ENCODE data around the gene IQCF2.

The IQCF2 gene

GRCh38 chr3:51819151-51819550 lies 42.3 kb upstream of the IQCF2 start:
- ChIA-PET POLR2A (no interaction called here), CTCF (interaction anchor here (1.2 to 1.5 kb wide), 5 partner anchors 9 to 48 kb away, joined by 3 to 4 read pairs (median 3); no protein-coding TSS in a partner anchor)
- no peak for DNase-seq (ENCODE audit: extremely low spot score)
- no peak for TF ChIP-seq CTCF (IDR thresholded peaks at IDR 0.05; ENCODE audit: control extremely low read depth, extremely low read depth, low read depth, missing control alignments)

- peak; percentile 28 for DNase-seq (ENCODE audit: extremely low spot score)
- TF ChIP-seq CTCF (IDR thresholded peaks at IDR 0.05; ENCODE audit: control extremely low read depth, extremely low read depth, low read depth, missing control alignments) = peak; percentile 12
- ChIA-PET CTCF (interaction anchor here (0.9 to 1.5 kb wide), 9 partner anchors 8 to 47 kb away, joined by 3 to 4 read pairs (median 3); no protein-coding TSS in a partner anchor), POLR2A (no interaction called here)
Measured at GRCh38 chr3:51819709-51820406, 41.6 kb upstream of the IQCF2 start.

- no peak for TF ChIP-seq CTCF (IDR thresholded peaks at IDR 0.05; ENCODE audit: control extremely low read depth, extremely low read depth, low read depth, missing control alignments)
- ChIA-PET CTCF (interaction anchor here (1.0 kb wide), 1 partner anchor 9 kb away, joined by 3 read pairs; no protein-coding TSS in a partner anchor), POLR2A (no interaction called here)
Measured at GRCh38 chr3:51828297-51828696, 33.1 kb upstream of the IQCF2 start.

GRCh38 chr3:51830345-51830744 lies 31.1 kb upstream of the IQCF2 start:
- TF ChIP-seq CTCF (IDR thresholded peaks at IDR 0.05; ENCODE audit: control extremely low read depth, extremely low read depth, low read depth, missing control alignments) = no peak
- ChIA-PET CTCF (no interaction called here), POLR2A (no interaction called here)
- DNase-seq (ENCODE audit: extremely low spot score) = no peak

More at GRCh38 chr3:51828297-51828696, 33.1 kb upstream of the IQCF2 start:
- DNase-seq (ENCODE audit: extremely low spot score) = no peak

GRCh38 chr3:51830836-51831385 lies 30.5 kb upstream of the IQCF2 start:
- no peak for DNase-seq (ENCODE audit: extremely low spot score)
- TF ChIP-seq CTCF (IDR thresholded peaks at IDR 0.05; ENCODE audit: control extremely low read depth, extremely low read depth, low read depth, missing control alignments) = no peak
- ChIA-PET CTCF (no interaction called here), POLR2A (no interaction called here)

- ChIA-PET CTCF (interaction anchor here (0.9 kb wide), 1 partner anchor 16 kb away, joined by 3 read pairs; no protein-coding TSS in a partner anchor), POLR2A (no interaction called here)
- no peak for TF ChIP-seq CTCF (IDR thresholded peaks at IDR 0.05; ENCODE audit: control extremely low read depth, extremely low read depth, low read depth, missing control alignments)
- DNase-seq (ENCODE audit: extremely low spot score) = no peak
Measured at GRCh38 chr3:51836606-51837005, 24.8 kb upstream of the IQCF2 start.
